OCI-LY1 (cell line): Measurements from ENCODE around the gene BCL11A.

Experiments
- EZH2 ChIP-seq: fragments of 200-600 bp; sonication (generic), shearing (Covaris generic); IDR thresholded peaks from 2 replicates; pipeline ENCODE4 v1.8.0; 2017; ENCODE audit warnings: borderline replicate concordance, mixed run types, mild to moderate bottlenecking, antibody characterized with exemption, low read length, moderate library complexity, mixed read lengths
- TF ChIP-seq, protein P1 (sequence below): fragments of 200-600 bp; sonication (generic), shearing (Covaris generic); IDR thresholded peaks from 2 replicates; pipeline ENCODE4 v1.5.1; 2017; ENCODE audit warnings: mild to moderate bottlenecking, antibody characterized with exemption, low read length, moderate library complexity, mixed read lengths

DNA sequence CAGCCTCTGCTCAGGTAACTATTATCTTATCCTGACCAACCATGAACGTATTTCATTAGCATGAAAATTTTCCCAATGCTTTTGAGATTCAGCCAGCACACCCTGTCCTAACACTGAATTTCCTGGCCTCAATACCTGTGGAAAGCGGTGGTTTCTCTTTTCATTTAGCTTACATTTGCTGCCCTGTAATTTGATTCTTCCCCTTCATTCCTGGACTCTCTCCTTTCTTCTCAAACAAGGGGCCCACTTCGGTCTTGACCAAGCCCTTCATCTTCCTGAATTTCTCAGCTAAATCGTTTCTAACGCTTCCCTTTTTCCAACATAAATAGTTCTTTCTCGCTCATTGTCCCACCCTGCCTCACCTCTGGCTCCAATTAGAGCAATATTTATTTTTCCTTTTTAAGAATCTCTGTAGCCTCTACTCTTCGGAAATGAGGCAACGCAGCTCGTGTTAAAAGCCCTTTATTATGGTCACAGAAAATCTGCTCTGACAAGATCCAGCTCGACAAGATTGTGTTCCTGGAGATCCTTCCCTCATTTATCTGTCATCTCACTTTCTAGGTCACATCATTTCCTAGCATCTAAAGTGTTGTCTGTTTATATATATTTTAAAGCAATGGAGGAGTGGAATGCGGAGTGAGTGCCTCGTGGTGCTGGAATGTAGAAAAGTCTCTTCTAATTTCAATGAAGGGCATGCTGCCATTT, 49.5 kb upstream of the BCL11A start:
- TF ChIP-seq, protein P1, sequence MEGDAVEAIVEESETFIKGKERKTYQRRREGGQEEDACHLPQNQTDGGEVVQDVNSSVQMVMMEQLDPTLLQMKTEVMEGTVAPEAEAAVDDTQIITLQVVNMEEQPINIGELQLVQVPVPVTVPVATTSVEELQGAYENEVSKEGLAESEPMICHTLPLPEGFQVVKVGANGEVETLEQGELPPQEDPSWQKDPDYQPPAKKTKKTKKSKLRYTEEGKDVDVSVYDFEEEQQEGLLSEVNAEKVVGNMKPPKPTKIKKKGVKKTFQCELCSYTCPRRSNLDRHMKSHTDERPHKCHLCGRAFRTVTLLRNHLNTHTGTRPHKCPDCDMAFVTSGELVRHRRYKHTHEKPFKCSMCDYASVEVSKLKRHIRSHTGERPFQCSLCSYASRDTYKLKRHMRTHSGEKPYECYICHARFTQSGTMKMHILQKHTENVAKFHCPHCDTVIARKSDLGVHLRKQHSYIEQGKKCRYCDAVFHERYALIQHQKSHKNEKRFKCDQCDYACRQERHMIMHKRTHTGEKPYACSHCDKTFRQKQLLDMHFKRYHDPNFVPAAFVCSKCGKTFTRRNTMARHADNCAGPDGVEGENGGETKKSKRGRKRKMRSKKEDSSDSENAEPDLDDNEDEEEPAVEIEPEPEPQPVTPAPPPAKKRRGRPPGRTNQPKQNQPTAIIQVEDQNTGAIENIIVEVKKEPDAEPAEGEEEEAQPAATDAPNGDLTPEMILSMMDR: no peak
- no peak for TF ChIP-seq EZH2
